IMR-90 (cell line): ENCODE data around the gene RNF123. TPM values are rescaled to one million over a fixed set of nuclear protein-coding genes. Genes with fewer than 3 reads are reported as not detected.

Experiments used
- ATAC-seq: fragments of 200-7000 bp; cut with Tn5 transposase; 2 replicates; pipeline ENCODE4 v1.9.1; 2020; ENCODE audit warnings: low read depth, mild to moderate bottlenecking, moderate library complexity
- BruUV-seq: library from RNA; stranded (reverse); fragments of 400-500 nt; replicated peaks from 2 replicates; lab custom pipeline; 2021; lab: Mats Ljungman, UMichigan
- CTCF ChIA-PET: fragments of 300-600 bp; formaldehyde crosslinking; extraction: SDS; loops from one replicate; lab custom pipeline; 2021; ENCODE audit warnings: antibody characterized with exemption; lab: Yijun Ruan, JAX
- POLR2A ChIA-PET: fragments of 300-600 bp; sonication (Branson Sonifier 250); formaldehyde crosslinking; loops from one replicate; lab custom pipeline; 2022; ENCODE audit warnings: antibody characterized with exemption; ENCODE audit not compliant: unreplicated experiment; lab: Charles Lee
- DNase-seq: peaks from one replicate; pipeline ENCODE4 v3.0.0; 2013
- H2AFZ ChIP-seq: replicated peaks from 2 replicates; pipeline ENCODE3; 2013; ENCODE audit warnings: low read length, mild to moderate bottlenecking; ENCODE audit not compliant: poor library complexity
- H2AK5ac ChIP-seq: 2 replicates; pipeline ENCODE4 v1.6.1; 2013; ENCODE audit warnings: low read depth, low read length, inconsistent platforms
- H2AK9ac ChIP-seq: replicated peaks from 2 replicates; pipeline ENCODE3; 2013; ENCODE audit warnings: mild to moderate bottlenecking, low read depth, low read length, moderate library complexity; ENCODE audit not compliant: poor library complexity
- H2BK120ac ChIP-seq: 2 replicates; pipeline ENCODE4 v1.6.1; 2013; ENCODE audit warnings: low read depth, low read length, inconsistent platforms
- H2BK15ac ChIP-seq: 3 replicates; pipeline ENCODE4 v1.6.1; 2013; ENCODE audit warnings: low read depth, low read length, inconsistent platforms
- H2BK20ac ChIP-seq: 2 replicates; pipeline ENCODE4 v1.6.1; 2013; ENCODE audit warnings: low read depth, mild to moderate bottlenecking, inconsistent platforms, low read length, moderate library complexity
- H2BK5ac ChIP-seq: 2 replicates; pipeline ENCODE4 v1.6.1; 2013; ENCODE audit warnings: mild to moderate bottlenecking, low read depth, low read length, inconsistent platforms; ENCODE audit not compliant: poor library complexity, severe bottlenecking
- H3K14ac ChIP-seq: replicated peaks from 2 replicates; pipeline ENCODE4 v1.6.1; 2013; ENCODE audit warnings: low read depth, low read length, inconsistent platforms
- H3K18ac ChIP-seq: 2 replicates; pipeline ENCODE4 v1.6.1; 2013; ENCODE audit warnings: low read depth, low read length, control low read depth
- H3K23ac ChIP-seq: 2 replicates; pipeline ENCODE4 v1.6.1; 2013; ENCODE audit warnings: low read depth, low read length, inconsistent platforms
- H3K27ac ChIP-seq: 2 replicates; pipeline ENCODE4 v1.5.1; 2013; ENCODE audit warnings: mild to moderate bottlenecking, control low read depth, low read length; ENCODE audit not compliant: insufficient read depth
- H3K27me3 ChIP-seq: 2 replicates; pipeline ENCODE4 v1.6.1; 2013; ENCODE audit warnings: low read length; ENCODE audit not compliant: control insufficient read depth, insufficient read depth
- H3K36me3 ChIP-seq: 2 replicates; pipeline ENCODE4 v1.6.1; 2013; ENCODE audit warnings: low read length, mixed read lengths; ENCODE audit not compliant: control insufficient read depth, insufficient read depth
- H3K4ac ChIP-seq: 2 replicates; pipeline ENCODE4 v1.6.1; 2013; ENCODE audit warnings: low read depth, low read length, inconsistent platforms
- H3K4me1 ChIP-seq: 2 replicates; pipeline ENCODE4 v1.6.1; 2013; ENCODE audit warnings: low read length, mixed read lengths; ENCODE audit not compliant: control insufficient read depth, insufficient read depth
- H3K4me2 ChIP-seq: 2 replicates; pipeline ENCODE4 v1.6.1; 2013; ENCODE audit warnings: low read depth, mild to moderate bottlenecking, control low read depth, low read length, moderate library complexity
- H3K4me3 ChIP-seq: 2 replicates; pipeline ENCODE4 v1.5.1; 2013; ENCODE audit warnings: low read depth, mild to moderate bottlenecking, control low read depth, low read length, moderate library complexity; ENCODE audit not compliant: insufficient read depth
- H3K56ac ChIP-seq: 2 replicates; pipeline ENCODE4 v1.6.1; 2013; ENCODE audit warnings: low read length, inconsistent platforms; ENCODE audit not compliant: insufficient read depth; ENCODE audit errors: extremely low read depth
- H3K79me1 ChIP-seq, 2 experiments: 2 replicates each; pipeline ENCODE4 v1.6.1; 2013; ENCODE audit warnings: low read length in 2 of 2, inconsistent platforms in 1 of 2, low read depth in 1 of 2
- H3K9ac ChIP-seq: 2 replicates; pipeline ENCODE4 v1.6.1; 2013; ENCODE audit warnings: low read depth, low read length, control low read depth
- H3K9me1 ChIP-seq: 2 replicates; pipeline ENCODE4 v1.6.1; 2013; ENCODE audit warnings: low read length, inconsistent platforms; ENCODE audit not compliant: insufficient read depth
- H3K9me3 ChIP-seq: 2 replicates; pipeline ENCODE4 v1.6.1; 2013; ENCODE audit warnings: low read length; ENCODE audit not compliant: control insufficient read depth, insufficient read depth
- H4K20me1 ChIP-seq: 2 replicates; pipeline ENCODE4 v1.6.1; 2013; ENCODE audit warnings: low read length, inconsistent platforms; ENCODE audit not compliant: insufficient read depth
- H4K5ac ChIP-seq: 2 replicates; pipeline ENCODE4 v1.6.1; 2013; ENCODE audit warnings: mild to moderate bottlenecking, low read depth, low read length, control low read depth
- H4K8ac ChIP-seq, 2 experiments: 2 replicates each; pipeline ENCODE4 v1.6.1; 2013; ENCODE audit warnings: low read depth in 2 of 2, low read length in 2 of 2, control low read depth in 1 of 2, inconsistent platforms in 1 of 2
- H4K91ac ChIP-seq: 2 replicates; pipeline ENCODE4 v1.6.1; 2013; ENCODE audit warnings: low read depth, low read length, inconsistent platforms; ENCODE audit not compliant: insufficient read depth
- BHLHE40 ChIP-seq: fragments of 150-350 bp; IDR thresholded peaks from 2 replicates; pipeline ENCODE4 v1.6.1; 2016; ENCODE audit warnings: mild to moderate bottlenecking, low read depth, low read length
- CEBPB ChIP-seq: IDR thresholded peaks from 2 replicates; pipeline ENCODE4 v1.6.1; 2012; ENCODE audit warnings: low read depth, low read length, improper control_type of control experiment
- CHD1 ChIP-seq: IDR thresholded peaks from 2 replicates; pipeline ENCODE4 v1.6.1; 2012; ENCODE audit warnings: low read depth, low read length, improper control_type of control experiment
- CTCF ChIP-seq: conservative IDR thresholded peaks from 2 replicates; pipeline ENCODE4 v1.5.1; 2012; ENCODE audit warnings: mild to moderate bottlenecking, low read depth, low read length, improper control_type of control experiment
- FOS ChIP-seq: fragments of 150-350 bp; IDR thresholded peaks from 2 replicates; pipeline ENCODE4 v1.6.1; 2016; ENCODE audit warnings: low read depth, low read length
- MAFK ChIP-seq: IDR thresholded peaks from 2 replicates; pipeline ENCODE4 v1.6.1; 2012; ENCODE audit warnings: low read depth, low read length, improper control_type of control experiment
- MAZ ChIP-seq: IDR thresholded peaks from 2 replicates; pipeline ENCODE4 v1.6.1; 2012; ENCODE audit warnings: low read depth, mild to moderate bottlenecking, low read length, improper control_type of control experiment, moderate library complexity, borderline replicate concordance
- MXI1 ChIP-seq: IDR thresholded peaks from 2 replicates; pipeline ENCODE4 v1.6.1; 2012; ENCODE audit warnings: low read depth, mild to moderate bottlenecking, low read length, moderate library complexity, borderline replicate concordance
- NFE2L2 ChIP-seq: fragments of 150-350 bp; IDR thresholded peaks from 2 replicates; pipeline ENCODE4 v1.6.1; 2016; ENCODE audit warnings: low read depth, mild to moderate bottlenecking, low read length
- POLR2A ChIP-seq: IDR thresholded peaks from 2 replicates; pipeline ENCODE4 v1.6.1; 2012; ENCODE audit warnings: mild to moderate bottlenecking, low read depth, low read length
- RAD21 ChIP-seq: IDR thresholded peaks from 2 replicates; pipeline ENCODE4 v1.6.1; 2012; ENCODE audit warnings: low read length, improper control_type of control experiment
- RCOR1 ChIP-seq: IDR thresholded peaks from 2 replicates; pipeline ENCODE4 v1.6.1; 2012; ENCODE audit warnings: mild to moderate bottlenecking, low read length, improper control_type of control experiment; ENCODE audit not compliant: insufficient replicate concordance
- RFX5 ChIP-seq: IDR thresholded peaks from 2 replicates; pipeline ENCODE4 v1.8.0; 2012; ENCODE audit warnings: low read depth, mild to moderate bottlenecking, low read length, moderate library complexity
- SMC3 ChIP-seq: fragments of 150-350 bp; IDR thresholded peaks from 2 replicates; pipeline ENCODE4 v1.6.1; 2016; ENCODE audit warnings: low read depth, mild to moderate bottlenecking, antibody characterized with exemption, low read length, moderate library complexity
- WGBS, 2 experiments: methylation state at CpG; one replicate each; pipeline versions ENCODE4 v1.1.5 to v1.1.7; 2013; ENCODE audit warnings: missing lambda C conversion rate in 2 of 2; ENCODE audit not compliant: insufficient read length in 1 of 2; ENCODE audit errors: extremely low coverage in 2 of 2; 5-methylcytosine and 5-hydroxymethylcytosine counted together
- dilution Hi-C: fragments of 300-500 bp; cut with HindIII; formaldehyde crosslinking; loops from one replicate; pipeline ENCODE4 v1.14.3; 2018; ENCODE audit warnings: low sequenced_read_pairs; ENCODE audit not compliant: unreplicated experiment
- in situ Hi-C: fragments of 300-500 bp; cut with MboI; formaldehyde crosslinking; loops from 3 replicates; pipeline ENCODE4 v1.14.3; 2019; ENCODE audit warnings: low sequenced_read_pairs, inconsistent platforms, mixed read lengths
- intact Hi-C: fragments of 100-400 bp; cut with micrococcal nuclease; formaldehyde crosslinking; loops from 2 replicates; pipeline ENCODE4 v1.10.0; 2022
- polyA plus RNA-seq, 3 experiments: library from polyadenylated mRNA; depleted of rRNA; stranded (reverse); fragments of >200 nt; gene quantifications; 2 replicates each; pipeline ENCODE4 v1.2.3, GENCODE V29; 2012; ENCODE audit warnings: low replicate concordance in 1 of 3
- total RNA-seq: library from RNA; depleted of rRNA; stranded (reverse); fragments of >200 nt; gene quantifications from 2 replicates; pipeline ENCODE4 v1.2.3, GENCODE V29; 2012
- TF ChIP-seq, protein P1 (sequence below): fragments of 150-350 bp; IDR thresholded peaks from 2 replicates; pipeline ENCODE4 v1.6.1; 2016; ENCODE audit warnings: low read depth, mild to moderate bottlenecking, low read length, moderate library complexity, borderline replicate concordance
- TF ChIP-seq, protein P2 (sequence below): fragments of 150-350 bp; IDR thresholded peaks from 2 replicates; pipeline ENCODE4 v1.6.1; 2017; ENCODE audit warnings: mild to moderate bottlenecking, antibody characterized with exemption, low read length, low read depth

Gene RNF123
- total and polyA plus RNA-seq, 2 of the 4 experiments (the other 2 are of a cell fraction), result 13.4 to 37.7 TPM

- no peak overlapping the region for H2AFZ ChIP-seq
- ChIA-PET CTCF (no interaction called here), POLR2A (no interaction called here)
- WGBS, 2 experiments, result 75% methylated on average over 5 of the region's 10 CpGs; no CpG with 5 or more reads in 1 of the 2 experiments
- no peaks in the 10 kb centered on the region for H3K9me3 ChIP-seq
- no peaks in the 10 kb centered on the region for H4K20me1 ChIP-seq
- no peaks in the 10 kb centered on the region for H3K4me1 ChIP-seq
- H3K14ac ChIP-seq, result no peak overlapping the region
- no peak overlapping the region for H3K27ac ChIP-seq
- TF ChIP-seq POLR2A, result no peak
- no peak for TF ChIP-seq SMC3
- TF ChIP-seq CHD1, result no peak
- no peak for TF ChIP-seq MAFK
- TF ChIP-seq RCOR1, result no peak
- no peak for TF ChIP-seq BHLHE40
- no peak for TF ChIP-seq NFE2L2
- TF ChIP-seq MXI1, result no peak
- no peak for TF ChIP-seq RFX5
- TF ChIP-seq, protein P1, sequence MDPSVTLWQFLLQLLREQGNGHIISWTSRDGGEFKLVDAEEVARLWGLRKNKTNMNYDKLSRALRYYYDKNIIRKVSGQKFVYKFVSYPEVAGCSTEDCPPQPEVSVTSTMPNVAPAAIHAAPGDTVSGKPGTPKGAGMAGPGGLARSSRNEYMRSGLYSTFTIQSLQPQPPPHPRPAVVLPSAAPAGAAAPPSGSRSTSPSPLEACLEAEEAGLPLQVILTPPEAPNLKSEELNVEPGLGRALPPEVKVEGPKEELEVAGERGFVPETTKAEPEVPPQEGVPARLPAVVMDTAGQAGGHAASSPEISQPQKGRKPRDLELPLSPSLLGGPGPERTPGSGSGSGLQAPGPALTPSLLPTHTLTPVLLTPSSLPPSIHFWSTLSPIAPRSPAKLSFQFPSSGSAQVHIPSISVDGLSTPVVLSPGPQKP, result no peak
- TF ChIP-seq CTCF, result no peak
- TF ChIP-seq FOS, result no peak
- no peak for TF ChIP-seq RAD21
- no peak for TF ChIP-seq MAZ
- TF ChIP-seq, protein P2, sequence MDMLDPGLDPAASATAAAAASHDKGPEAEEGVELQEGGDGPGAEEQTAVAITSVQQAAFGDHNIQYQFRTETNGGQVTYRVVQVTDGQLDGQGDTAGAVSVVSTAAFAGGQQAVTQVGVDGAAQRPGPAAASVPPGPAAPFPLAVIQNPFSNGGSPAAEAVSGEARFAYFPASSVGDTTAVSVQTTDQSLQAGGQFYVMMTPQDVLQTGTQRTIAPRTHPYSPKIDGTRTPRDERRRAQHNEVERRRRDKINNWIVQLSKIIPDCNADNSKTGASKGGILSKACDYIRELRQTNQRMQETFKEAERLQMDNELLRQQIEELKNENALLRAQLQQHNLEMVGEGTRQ, result no peak
- TF ChIP-seq CEBPB, result no peak
- no peak overlapping the region for H3K4ac ChIP-seq
- H3K23ac ChIP-seq, result no peak overlapping the region
- BruUV-seq, result no TSS peak
- no peak overlapping the region for H4K91ac ChIP-seq
- H3K9ac ChIP-seq, result no peak overlapping the region
- DNase-seq, result no peak
- no peak overlapping the region for H2BK15ac ChIP-seq
- no peak overlapping the region for H2BK5ac ChIP-seq
- H3K9me1 ChIP-seq, result no peaks in the 10 kb centered on the region
- no peak overlapping the region for H4K5ac ChIP-seq
- no peak overlapping the region for H2AK5ac ChIP-seq
- no peaks in the 10 kb centered on the region for H3K79me1 ChIP-seq
- ATAC-seq, result no peak
- no peaks in the 10 kb centered on the region for H3K36me3 ChIP-seq
- no peak overlapping the region for H2BK20ac ChIP-seq
- H2AK9ac ChIP-seq, result peak overlapping the region; percentile 72
- H3K56ac ChIP-seq, result no peak overlapping the region
- no peak overlapping the region for H3K4me3 ChIP-seq
- H4K8ac ChIP-seq, result no peak overlapping the region
- intact Hi-C loops (no loop called here), in situ Hi-C loops (no loop called here), dilution Hi-C loops (no loop called here)
- no peak overlapping the region for H2BK120ac ChIP-seq
- H3K27me3 ChIP-seq, result peaks cover 45% of the 10 kb centered on the region
- no peak overlapping the region for H3K18ac ChIP-seq
- no peak overlapping the region for H3K4me2 ChIP-seq
Observed at GRCh38 chr3:49654955-49655556, 34.3 kb upstream of the RNF123 start.
